Endothelial cell of umbilical vein (primary cell): ENCODE data around the gene ATG101. TPM values are rescaled to one million over a fixed set of nuclear protein-coding genes. Genes with fewer than 3 reads are reported as not detected.

ENCODE experiments used
- BruUV-seq: library from RNA; stranded (reverse); fragments of 400-500 nt; replicated peaks from 2 replicates; lab custom pipeline; 2021; lab: Mats Ljungman, UMichigan
- CTCF ChIA-PET: fragments of 300-600, 350-600 bp; sonication (Branson Sonifier 250); formaldehyde crosslinking; loops from one replicate; lab custom pipeline; 2021; ENCODE audit warnings: antibody characterized with exemption, inconsistent platforms; lab: Charles Lee
- POLR2A ChIA-PET: fragments of 300-600, 350-600 bp; sonication (Branson Sonifier 250); formaldehyde crosslinking; loops from one replicate; lab custom pipeline; 2021; ENCODE audit warnings: antibody characterized with exemption, inconsistent platforms; lab: Charles Lee
- DNase-seq: peaks from one replicate; pipeline ENCODE4 v3.0.0-alpha.2; 2011; ENCODE audit warnings: low read depth, low spot score
- FAIRE-seq: peaks from 2 replicates; lab custom pipeline; 2011; peaks lifted over from hg19 to GRCh38; lab: Jason Lieb, UNC
- H2AFZ ChIP-seq: 2 replicates; pipeline ENCODE4 v1.6.0; 2012; ENCODE audit warnings: low read depth, low read length, control low read depth, inconsistent platforms
- H3K27ac ChIP-seq: 2 replicates; pipeline ENCODE4 v1.5.1; 2011; ENCODE audit warnings: low read depth, mild to moderate bottlenecking, control low read depth, low read length, moderate library complexity; ENCODE audit not compliant: insufficient read depth
- H3K27me3 ChIP-seq, 2 experiments: 2 replicates each; pipeline versions ENCODE4 v1.6.0 to v1.6.1; 2011; ENCODE audit warnings: low read length in 2 of 2, mixed read lengths in 1 of 2; ENCODE audit not compliant: control insufficient read depth in 2 of 2, insufficient read depth in 2 of 2
- H3K36me3 ChIP-seq, 2 experiments: 2 replicates in 1 of 2; 3 replicates in 1 of 2; pipeline ENCODE4 v1.5.1; 2011; ENCODE audit warnings: low read length in 2 of 2, mild to moderate bottlenecking in 1 of 2, moderate library complexity in 1 of 2; ENCODE audit not compliant: control insufficient read depth in 2 of 2, insufficient read depth in 2 of 2; ENCODE audit errors: extremely low read depth in 1 of 2
- H3K4me1 ChIP-seq: 3 replicates; pipeline ENCODE4 v1.5.1; 2011; ENCODE audit warnings: mild to moderate bottlenecking, low read length; ENCODE audit not compliant: control insufficient read depth, insufficient read depth; ENCODE audit errors: extremely low read depth
- H3K4me2 ChIP-seq: 2 replicates; pipeline ENCODE4 v1.6.1; 2011; ENCODE audit warnings: low read length, control low read depth, mixed read lengths; ENCODE audit not compliant: insufficient read depth
- H3K4me3 ChIP-seq, 3 experiments: fragments of 200-600 bp in 1 of 3; sonication (generic), shearing (Covaris generic) in 1 of 3; replicated peaks in 1 of 3; 2 replicates each; pipeline ENCODE4 v1.5.1; 2011 to 2016; ENCODE audit warnings: control low read depth in 3 of 3, low read length in 3 of 3, mild to moderate bottlenecking in 2 of 3, inconsistent platforms in 1 of 3, low read depth in 1 of 3, moderate library complexity in 1 of 3; ENCODE audit not compliant: insufficient read depth in 1 of 3
- H3K79me2 ChIP-seq: 2 replicates; pipeline ENCODE4 v1.6.0; 2012; ENCODE audit warnings: low read length, inconsistent platforms; ENCODE audit not compliant: control insufficient read depth, insufficient read depth
- H3K9ac ChIP-seq: replicated peaks from 2 replicates; pipeline ENCODE3; 2011; ENCODE audit warnings: low read length, control low read depth; ENCODE audit not compliant: insufficient read depth; ENCODE audit errors: extremely low read depth
- H3K9me1 ChIP-seq: replicated peaks from 3 replicates; pipeline ENCODE4 v1.6.0; 2011; ENCODE audit warnings: mild to moderate bottlenecking, low read length; ENCODE audit not compliant: control insufficient read depth, insufficient read depth; ENCODE audit errors: extremely low read depth
- H3K9me3 ChIP-seq: replicated peaks from 2 replicates; pipeline ENCODE4 v1.5.1; 2012; ENCODE audit warnings: low read length, inconsistent platforms; ENCODE audit not compliant: control insufficient read depth, insufficient read depth
- H4K20me1 ChIP-seq: replicated peaks from 2 replicates; pipeline ENCODE3; 2011; ENCODE audit warnings: mild to moderate bottlenecking, low read length; ENCODE audit not compliant: control insufficient read depth, insufficient read depth; ENCODE audit errors: extremely low read depth
- EZH2 ChIP-seq: IDR thresholded peaks from 2 replicates; pipeline ENCODE4 v1.6.1; 2012; ENCODE audit warnings: borderline replicate concordance, low read depth, mild to moderate bottlenecking, moderate library complexity, low read length, inconsistent platforms; ENCODE audit not compliant: severe bottlenecking
- FOS ChIP-seq: IDR thresholded peaks from 2 replicates; pipeline ENCODE4 v1.6.1; 2011; ENCODE audit warnings: mild to moderate bottlenecking, low read length, moderate library complexity, borderline replicate concordance; ENCODE audit not compliant: insufficient read depth
- GATA2 ChIP-seq: IDR thresholded peaks from 2 replicates; pipeline ENCODE4 v1.7.0; 2011; ENCODE audit warnings: low read depth, mild to moderate bottlenecking, moderate library complexity, mixed read lengths, low read length; ENCODE audit not compliant: insufficient read length, insufficient read depth
- POLR2A ChIP-seq: IDR thresholded peaks from 2 replicates; pipeline ENCODE4 v1.6.1; 2012; ENCODE audit warnings: low read depth, mild to moderate bottlenecking, control low read depth, low read length
- dilution Hi-C: fragments of 300-500 bp; cut with MboI; formaldehyde crosslinking; loops from one replicate; pipeline ENCODE4 v1.15.0; 2019; ENCODE audit warnings: low sequenced_read_pairs; ENCODE audit not compliant: extremely low pct_ligation_motif_present
- intact Hi-C: fragments of 100-400 bp; cut with micrococcal nuclease; formaldehyde crosslinking; loops from one replicate; pipeline ENCODE4 v1.10.0; 2022
- polyA plus RNA-seq, 4 experiments: library from polyadenylated mRNA; depleted of rRNA in 3 of 4; stranded (reverse) in 3 of 4; unstranded in 1 of 4; fragments of >200 nt; gene quantifications; 2 replicates each; pipeline versions ENCODE4 v1.2.1 to v1.2.3, GENCODE V29; 2011 to 2012; ENCODE audit warnings: missing spikeins in 1 of 4
- total RNA-seq: library from RNA; stranded (reverse); gene quantifications from 2 replicates; pipeline ENCODE4 v1.2.3, GENCODE V29; 2021
- TF ChIP-seq, protein P1 (sequence below): IDR thresholded peaks from 2 replicates; pipeline ENCODE4 v1.6.1; 2011; ENCODE audit not compliant: insufficient read depth, insufficient read length
- TF ChIP-seq, protein P2 (sequence below), 2 donors: IDR thresholded peaks; 1 replicate in 1 of 2; 2 replicates in 1 of 2; pipeline ENCODE4 v1.5.1; 2011; ENCODE audit warnings: low read length in 2 of 2, mild to moderate bottlenecking in 2 of 2, moderate library complexity in 2 of 2, control low read depth in 1 of 2, inconsistent platforms in 1 of 2, low read depth in 1 of 2; ENCODE audit not compliant: insufficient read depth in 1 of 2; ENCODE audit errors: extremely low read depth in 1 of 2

ATG101 gene
- total and polyA plus RNA-seq, 2 donors (not counting 3 experiments of a cell fraction or from before 2014, with no cell fraction given), result 41.6 to 78.4 TPM

DNA sequence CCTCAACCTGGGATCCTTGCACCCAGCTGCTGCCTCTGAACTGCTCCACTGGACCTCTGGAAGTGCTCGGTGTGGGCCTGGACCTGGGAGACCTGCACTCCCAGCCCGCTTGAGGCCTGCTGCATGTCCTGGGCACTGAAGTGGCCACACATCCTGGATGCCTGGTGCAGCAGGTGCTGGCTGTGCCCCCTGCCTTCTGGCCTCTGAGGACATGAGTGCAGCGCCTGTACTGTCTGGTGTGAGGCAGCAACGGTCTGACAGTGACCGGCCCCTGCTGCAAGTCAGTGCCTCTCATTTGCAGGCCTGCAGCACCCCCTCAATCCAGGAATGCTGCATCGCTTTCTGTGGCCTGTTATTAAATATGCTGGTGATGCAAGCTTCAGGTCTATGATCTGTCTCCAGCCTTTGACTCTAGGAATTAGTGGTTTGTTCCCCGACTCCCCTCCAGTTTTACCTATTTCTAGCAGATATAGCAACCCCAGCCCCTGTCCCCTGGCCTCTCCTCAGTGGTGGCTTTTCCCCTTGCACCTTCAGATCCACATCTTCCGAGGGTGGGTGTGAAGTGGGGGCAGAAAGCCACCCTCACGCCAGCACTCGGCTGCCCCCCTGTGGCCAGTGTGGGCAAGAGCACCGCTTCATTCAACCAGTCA lies 13.3 kb downstream of the ATG101 start:
- Histone ChIP-seq H3K9ac (no peak overlapping the region), H3K27me3 (no peaks in the 10 kb centered on the region), H3K36me3 (peaks cover 2 to 7% of the 10 kb centered on the region in 2 experiments), H3K79me2 (no peaks in the 10 kb centered on the region), H2AFZ (no peak overlapping the region), H4K20me1 (no peaks in the 10 kb centered on the region), H3K4me1 (peaks cover 5% of the 10 kb centered on the region), H3K9me3 (no peaks in the 10 kb centered on the region), H3K9me1 (no peaks in the 10 kb centered on the region), H3K4me3 (no peak overlapping the region), H3K27ac (no peak overlapping the region), H3K4me2 (no peak overlapping the region)
- peak; percentile 64 for DNase-seq
- intact Hi-C loops, result loop anchor here (1.0 kb wide), 2 partner anchors 38 to 58 kb away; no protein-coding TSS in a partner anchor
- no peak for TF ChIP-seq EZH2
- TF ChIP-seq GATA2, result no peak
- no peak for TF ChIP-seq POLR2A
- TF ChIP-seq, protein P1, sequence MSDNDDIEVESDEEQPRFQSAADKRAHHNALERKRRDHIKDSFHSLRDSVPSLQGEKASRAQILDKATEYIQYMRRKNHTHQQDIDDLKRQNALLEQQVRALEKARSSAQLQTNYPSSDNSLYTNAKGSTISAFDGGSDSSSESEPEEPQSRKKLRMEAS, result no peak
- TF ChIP-seq, protein P2, sequence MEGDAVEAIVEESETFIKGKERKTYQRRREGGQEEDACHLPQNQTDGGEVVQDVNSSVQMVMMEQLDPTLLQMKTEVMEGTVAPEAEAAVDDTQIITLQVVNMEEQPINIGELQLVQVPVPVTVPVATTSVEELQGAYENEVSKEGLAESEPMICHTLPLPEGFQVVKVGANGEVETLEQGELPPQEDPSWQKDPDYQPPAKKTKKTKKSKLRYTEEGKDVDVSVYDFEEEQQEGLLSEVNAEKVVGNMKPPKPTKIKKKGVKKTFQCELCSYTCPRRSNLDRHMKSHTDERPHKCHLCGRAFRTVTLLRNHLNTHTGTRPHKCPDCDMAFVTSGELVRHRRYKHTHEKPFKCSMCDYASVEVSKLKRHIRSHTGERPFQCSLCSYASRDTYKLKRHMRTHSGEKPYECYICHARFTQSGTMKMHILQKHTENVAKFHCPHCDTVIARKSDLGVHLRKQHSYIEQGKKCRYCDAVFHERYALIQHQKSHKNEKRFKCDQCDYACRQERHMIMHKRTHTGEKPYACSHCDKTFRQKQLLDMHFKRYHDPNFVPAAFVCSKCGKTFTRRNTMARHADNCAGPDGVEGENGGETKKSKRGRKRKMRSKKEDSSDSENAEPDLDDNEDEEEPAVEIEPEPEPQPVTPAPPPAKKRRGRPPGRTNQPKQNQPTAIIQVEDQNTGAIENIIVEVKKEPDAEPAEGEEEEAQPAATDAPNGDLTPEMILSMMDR (IDR thresholded peaks at IDR 0.05; ENCODE audit: extremely low read depth in 1 of 2, insufficient read depth in 1 of 2, low read depth in 1 of 2, low read length in 2 of 2), result peak; percentile 96 to 98
- no peak for TF ChIP-seq FOS
- FAIRE-seq, result peak; percentile 91
- dilution Hi-C loops, result no loop called here
- POLR2A ChIA-PET, result interaction anchor here (1.9 kb wide), 1 partner anchor 77 kb away, joined by 7 read pairs; the partner anchor contains the start of gene TAMALIN
- no TSS peak for BruUV-seq
- CTCF ChIA-PET, result interaction anchor here (0.6 to 12.8 kb wide), 30 partner anchors 8 to 196 kb away, joined by 3 to 452 read pairs (median 4); partner anchors contain the start of genes ATG101, NR4A1 and TAMALIN
